Spleen (tissue), 7 donors: ENCODE results near the gene BIN1.

ENCODE experiments used
- POLR2A ChIP-seq, 3 donors: fragments of 450-650 bp; IDR thresholded peaks; one replicate each; pipeline ENCODE4 v1.5.1; 2017; ENCODE audit warnings: antibody characterized with exemption in 3 of 3, mild to moderate bottlenecking in 1 of 3
- POLR2AphosphoS5 ChIP-seq, 3 donors: sonication (generic); formaldehyde crosslinking; IDR thresholded peaks; one replicate each; pipeline ENCODE4 v1.5.1; 2017; ENCODE audit warnings: antibody characterized with exemption in 3 of 3
- TF ChIP-seq, protein P1 (sequence below), 11 experiments: fragments of 200-600 bp in 7 of 11; fragments of 450-650 bp in 4 of 11; sonication (generic) in 4 of 11; IDR thresholded peaks in 8 of 11; conservative IDR thresholded peaks in 3 of 11; 1 replicate in 7 of 11; 2 replicates in 4 of 11; pipeline versions ENCODE4 v1.4.0 to v1.8.0; 2016 to 2021; ENCODE audit warnings: antibody characterized with exemption in 11 of 11, inconsistent platforms in 4 of 11, mild to moderate bottlenecking in 1 of 11
- donor health status: DM: no; HTN: no; CAD: no; lungs with moderate emphysema.
- donor health status: DM: no; HTN: no; CAD: no.
- donor health status: DM: no; HTN: no; CAD: no.

GRCh38 chr2:127115471-127116199 is 8.7 kb upstream of the BIN1 start:
- TF ChIP-seq, protein P1, sequence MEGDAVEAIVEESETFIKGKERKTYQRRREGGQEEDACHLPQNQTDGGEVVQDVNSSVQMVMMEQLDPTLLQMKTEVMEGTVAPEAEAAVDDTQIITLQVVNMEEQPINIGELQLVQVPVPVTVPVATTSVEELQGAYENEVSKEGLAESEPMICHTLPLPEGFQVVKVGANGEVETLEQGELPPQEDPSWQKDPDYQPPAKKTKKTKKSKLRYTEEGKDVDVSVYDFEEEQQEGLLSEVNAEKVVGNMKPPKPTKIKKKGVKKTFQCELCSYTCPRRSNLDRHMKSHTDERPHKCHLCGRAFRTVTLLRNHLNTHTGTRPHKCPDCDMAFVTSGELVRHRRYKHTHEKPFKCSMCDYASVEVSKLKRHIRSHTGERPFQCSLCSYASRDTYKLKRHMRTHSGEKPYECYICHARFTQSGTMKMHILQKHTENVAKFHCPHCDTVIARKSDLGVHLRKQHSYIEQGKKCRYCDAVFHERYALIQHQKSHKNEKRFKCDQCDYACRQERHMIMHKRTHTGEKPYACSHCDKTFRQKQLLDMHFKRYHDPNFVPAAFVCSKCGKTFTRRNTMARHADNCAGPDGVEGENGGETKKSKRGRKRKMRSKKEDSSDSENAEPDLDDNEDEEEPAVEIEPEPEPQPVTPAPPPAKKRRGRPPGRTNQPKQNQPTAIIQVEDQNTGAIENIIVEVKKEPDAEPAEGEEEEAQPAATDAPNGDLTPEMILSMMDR (IDR thresholded peaks at IDR 0.05 in 8 of 11, conservative IDR thresholded peaks at IDR 0.05 in 3 of 11), result no peak
- TF ChIP-seq POLR2A (IDR thresholded peaks at IDR 0.05), result no peak
- no peak for TF ChIP-seq POLR2AphosphoS5 (IDR thresholded peaks at IDR 0.05)
